NB4 (cell line): ENCODE results near the gene DUSP14.
A peak's percentile ranks its signal among the peaks of the same experiment; 100 is the strongest.

Experiments
- DNase-seq: peaks from one replicate; pipeline ENCODE4 v3.0.0; 2010; ENCODE audit warnings: low read depth
- H3K4me3 ChIP-seq: one replicate; pipeline ENCODE4 v1.5.1; 2011; ENCODE audit warnings: mild to moderate bottlenecking, low read depth, low read length, moderate library complexity
- CTCF ChIP-seq: IDR thresholded peaks from one replicate; pipeline ENCODE4 v1.5.1; 2012; ENCODE audit warnings: low read depth, low read length
- MYC ChIP-seq: IDR thresholded peaks from 2 replicates; pipeline ENCODE4 v1.6.1; 2011; ENCODE audit warnings: low read depth, low read length
- POLR2A ChIP-seq: IDR thresholded peaks from 2 replicates; pipeline ENCODE4 v1.6.1; 2011; ENCODE audit warnings: mild to moderate bottlenecking; ENCODE audit not compliant: insufficient read length; ENCODE audit errors: extremely low read depth
- TF ChIP-seq, protein P1 (sequence below): IDR thresholded peaks from 2 replicates; pipeline ENCODE4 v1.6.1; 2011; ENCODE audit warnings: low read depth, low read length

DUSP14 gene

GRCh38 chr17:37500378-37500777, 10.7 kb downstream of the DUSP14 start:
- no peak for DNase-seq
- TF ChIP-seq POLR2A, result no peak
- no peak for TF ChIP-seq CTCF
- TF ChIP-seq, protein P1, sequence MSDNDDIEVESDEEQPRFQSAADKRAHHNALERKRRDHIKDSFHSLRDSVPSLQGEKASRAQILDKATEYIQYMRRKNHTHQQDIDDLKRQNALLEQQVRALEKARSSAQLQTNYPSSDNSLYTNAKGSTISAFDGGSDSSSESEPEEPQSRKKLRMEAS, result no peak
- TF ChIP-seq MYC, result no peak
- no peak overlapping the region for H3K4me3 ChIP-seq

- TF ChIP-seq, protein P1, result no peak
- TF ChIP-seq POLR2A (no peak), MYC (no peak), CTCF (no peak)
- DNase-seq, result no peak
- no peak overlapping the region for H3K4me3 ChIP-seq
Observed at GRCh38 chr17:37502009-37502936, 12.6 kb downstream of the DUSP14 start.

DNA sequence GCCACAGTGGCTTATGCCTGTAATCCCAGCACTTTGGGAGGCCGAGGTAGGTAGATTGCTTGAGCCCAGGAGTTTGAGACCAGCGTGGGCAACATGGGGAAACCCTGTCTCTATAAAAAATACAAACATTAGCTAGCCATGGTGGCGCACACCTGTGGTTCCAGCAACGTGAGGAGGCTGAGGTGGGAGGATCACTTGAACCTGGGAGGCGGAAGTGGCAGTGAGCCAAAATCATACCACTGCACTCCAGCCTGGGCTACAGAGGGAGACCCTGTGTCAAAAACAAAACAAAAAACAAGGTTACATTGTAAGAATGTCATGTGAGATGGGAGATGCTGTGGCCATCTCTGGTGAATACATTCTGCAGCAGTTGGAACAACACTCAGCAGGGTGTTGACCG, 13.5 kb downstream of the DUSP14 start:
- H3K4me3 ChIP-seq, result no peak overlapping the region
- no peak for DNase-seq
- no peak for TF ChIP-seq CTCF
- TF ChIP-seq, protein P1, result no peak
- no peak for TF ChIP-seq POLR2A
- TF ChIP-seq MYC, result no peak

- TF ChIP-seq POLR2A, result no peak
- no peak for TF ChIP-seq MYC
- TF ChIP-seq, protein P1, result no peak
- no peak for TF ChIP-seq CTCF
- DNase-seq, result no peak
- H3K4me3 ChIP-seq, result no peak overlapping the region
Observed at GRCh38 chr17:37505333-37505732, 15.6 kb downstream of the DUSP14 start.

DNA sequence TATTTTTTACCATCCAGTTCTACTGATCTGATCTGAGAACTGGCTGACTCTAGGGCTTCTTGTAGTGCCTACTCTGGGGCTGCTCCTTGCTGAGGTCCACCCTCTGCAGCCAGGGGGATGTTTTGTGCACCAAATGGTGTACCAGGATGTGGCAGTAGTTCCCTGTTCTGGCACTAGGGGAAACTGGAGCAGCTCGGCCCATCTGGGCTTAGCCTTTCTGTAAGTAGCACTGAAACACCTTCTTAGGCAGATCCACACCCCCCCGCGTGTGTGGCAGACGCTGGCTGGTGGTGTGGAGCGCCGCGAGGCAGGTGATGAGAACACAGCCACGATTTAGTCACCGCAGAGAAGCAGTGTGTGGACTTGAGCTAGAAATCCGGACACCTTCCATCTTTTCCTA, 17.0 kb downstream of the DUSP14 start:
- H3K4me3 ChIP-seq, result no peak overlapping the region
- peak; percentile 57 for DNase-seq
- TF ChIP-seq MYC (no peak), CTCF (peak; percentile 63)
